PC-9 (cell line): ENCODE results near the gene SASH1. TPM values are rescaled to one million over a fixed set of nuclear protein-coding genes. Genes with fewer than 3 reads are reported as not detected.

Source experiments
- BruUV-seq: library from RNA; stranded (reverse); fragments of 400-500 nt; replicated peaks from 2 replicates; lab custom pipeline; 2021; lab: Mats Ljungman, UMichigan
- CTCF ChIA-PET: fragments of 300-600 bp; sonication (Branson Sonifier 250); formaldehyde crosslinking; loops from one replicate; lab custom pipeline; 2022; ENCODE audit warnings: antibody characterized with exemption; lab: Charles Lee
- POLR2A ChIA-PET: fragments of 300-600 bp; sonication (Branson Sonifier 250); formaldehyde crosslinking; loops from one replicate; lab custom pipeline; 2022; ENCODE audit warnings: antibody characterized with exemption; ENCODE audit not compliant: unreplicated experiment; lab: Charles Lee
- DNase-seq, 2 experiments: peaks; one replicate each; pipeline versions ENCODE4 v3.0.0 to v3.0.0-alpha.2; 2015 to 2022; ENCODE audit warnings: mixed read lengths in 1 of 2
- H2AFZ ChIP-seq: fragments of 200-600 bp; sonication (generic); 2 replicates; pipeline ENCODE4 v1.8.1; 2017; ENCODE audit warnings: antibody characterized with exemption
- H3F3A ChIP-seq: fragments of 200-600 bp; sonication (generic); 2 replicates; pipeline ENCODE4 v1.8.1; 2017; ENCODE audit warnings: antibody characterized with exemption, mild to moderate bottlenecking, low read depth; ENCODE audit not compliant: insufficient read depth
- H3K27ac ChIP-seq: fragments of 200-600 bp; sonication (generic); 2 replicates; pipeline ENCODE4 v1.6.1; 2016; ENCODE audit warnings: mixed run types
- H3K27me3 ChIP-seq: fragments of 200-600 bp; sonication (generic); 2 replicates; pipeline ENCODE4 v1.6.1; 2016; ENCODE audit warnings: low read depth, mixed run types; ENCODE audit not compliant: insufficient read depth
- H3K36me3 ChIP-seq: fragments of 200-600 bp; sonication (generic); 2 replicates; pipeline ENCODE4 v1.6.1; 2016; ENCODE audit warnings: low read depth, mixed run types
- H3K4me1 ChIP-seq: fragments of 200-600 bp; sonication (generic); replicated peaks from 2 replicates; pipeline ENCODE4 v1.6.1; 2016; ENCODE audit warnings: mixed run types; ENCODE audit not compliant: insufficient read depth
- H3K4me2 ChIP-seq: fragments of 200-600 bp; sonication (generic); 2 replicates; pipeline ENCODE4 v1.6.1; 2017; ENCODE audit warnings: mixed run types
- H3K4me3 ChIP-seq: fragments of 200-600 bp; sonication (generic); 2 replicates; pipeline ENCODE4 v1.6.1; 2016; ENCODE audit warnings: mixed run types
- H3K79me2 ChIP-seq: fragments of 200-600 bp; sonication (generic); 2 replicates; pipeline ENCODE4 v1.6.1; 2017; ENCODE audit warnings: low read depth, mixed run types
- H3K9me2 ChIP-seq: fragments of 200-600 bp; sonication (generic); 2 replicates; pipeline ENCODE4 v1.8.1; 2017; ENCODE audit warnings: mild to moderate bottlenecking; ENCODE audit not compliant: insufficient read depth
- H3K9me3 ChIP-seq: fragments of 200-600 bp; sonication (generic); 2 replicates; pipeline ENCODE4 v1.8.1; 2016; ENCODE audit warnings: low read depth; ENCODE audit not compliant: insufficient read depth
- H4K20me1 ChIP-seq: fragments of 200-600 bp; sonication (generic); 2 replicates; pipeline ENCODE4 v1.8.1; 2017; ENCODE audit not compliant: insufficient read depth
- EZH2 ChIP-seq: fragments of 200-600 bp; sonication (generic); IDR thresholded peaks from 2 replicates; pipeline ENCODE4 v1.8.0; 2017; ENCODE audit warnings: antibody characterized with exemption, low read depth
- intact Hi-C: fragments of 100-400 bp; cut with micrococcal nuclease; formaldehyde crosslinking; loops from one replicate; pipeline ENCODE4 v1.10.0; 2022; ENCODE audit not compliant: unreplicated experiment
- total RNA-seq: library from RNA; stranded (reverse); gene quantifications from 2 replicates; pipeline ENCODE4 v1.2.3, GENCODE V29; 2021
- TF ChIP-seq, protein P1 (sequence below): fragments of 200-600 bp; sonication (generic); conservative IDR thresholded peaks from 2 replicates; pipeline ENCODE4 v1.6.1; 2017; ENCODE audit warnings: mixed run types, antibody characterized with exemption, mild to moderate bottlenecking, moderate library complexity

The SASH1 gene
- total RNA-seq, 1 experiment from 2014 or later = 32.9 TPM

DNA sequence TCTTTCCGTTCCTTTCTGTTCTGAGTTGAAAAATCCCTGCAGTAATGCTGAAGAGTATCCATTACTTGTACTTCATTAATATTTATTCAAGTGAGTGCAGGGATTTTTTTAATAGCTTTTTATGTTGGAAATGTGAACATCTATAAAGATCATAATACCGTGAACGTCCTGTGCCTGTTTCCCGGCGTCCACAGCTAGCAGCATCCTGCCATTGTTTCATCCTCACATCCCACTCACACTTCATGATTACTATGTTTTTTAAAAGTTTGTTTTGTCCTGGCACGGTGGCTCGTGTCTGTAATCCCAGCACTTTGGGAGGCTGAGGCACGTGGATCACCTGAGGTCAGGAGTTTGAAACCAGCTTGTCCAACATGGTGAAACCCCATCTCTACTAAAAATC is 54.3 kb downstream of the SASH1 start:
- no peak overlapping the region for H2AFZ ChIP-seq
- intact Hi-C loops = no loop called here
- H3K4me3 ChIP-seq = no peak overlapping the region
- CTCF ChIA-PET = no interaction called here
- no peaks in the 10 kb centered on the region for H3K36me3 ChIP-seq
- H3K9me2 ChIP-seq = no peaks in the 10 kb centered on the region
- no peak for DNase-seq
- H3K27ac ChIP-seq = no peak overlapping the region
- H3K4me2 ChIP-seq = no peak overlapping the region
- H3F3A ChIP-seq = no peaks in the 10 kb centered on the region; the same call in 1 of the 2 replicates
- H3K79me2 ChIP-seq = no peaks in the 10 kb centered on the region
- H3K27me3 ChIP-seq = no peaks in the 10 kb centered on the region
- TF ChIP-seq, protein P1, sequence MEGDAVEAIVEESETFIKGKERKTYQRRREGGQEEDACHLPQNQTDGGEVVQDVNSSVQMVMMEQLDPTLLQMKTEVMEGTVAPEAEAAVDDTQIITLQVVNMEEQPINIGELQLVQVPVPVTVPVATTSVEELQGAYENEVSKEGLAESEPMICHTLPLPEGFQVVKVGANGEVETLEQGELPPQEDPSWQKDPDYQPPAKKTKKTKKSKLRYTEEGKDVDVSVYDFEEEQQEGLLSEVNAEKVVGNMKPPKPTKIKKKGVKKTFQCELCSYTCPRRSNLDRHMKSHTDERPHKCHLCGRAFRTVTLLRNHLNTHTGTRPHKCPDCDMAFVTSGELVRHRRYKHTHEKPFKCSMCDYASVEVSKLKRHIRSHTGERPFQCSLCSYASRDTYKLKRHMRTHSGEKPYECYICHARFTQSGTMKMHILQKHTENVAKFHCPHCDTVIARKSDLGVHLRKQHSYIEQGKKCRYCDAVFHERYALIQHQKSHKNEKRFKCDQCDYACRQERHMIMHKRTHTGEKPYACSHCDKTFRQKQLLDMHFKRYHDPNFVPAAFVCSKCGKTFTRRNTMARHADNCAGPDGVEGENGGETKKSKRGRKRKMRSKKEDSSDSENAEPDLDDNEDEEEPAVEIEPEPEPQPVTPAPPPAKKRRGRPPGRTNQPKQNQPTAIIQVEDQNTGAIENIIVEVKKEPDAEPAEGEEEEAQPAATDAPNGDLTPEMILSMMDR = no peak
- TF ChIP-seq EZH2 = no peak
- no TSS peak for BruUV-seq
- no peaks in the 10 kb centered on the region for H4K20me1 ChIP-seq
- 0 out of 2 replicates have a peak, but pooled peaks cover 7% of the 10 kb centered on the region for H3K4me1 ChIP-seq
- POLR2A ChIA-PET = no interaction called here
- H3K9me3 ChIP-seq = no peaks in the 10 kb centered on the region

DNA sequence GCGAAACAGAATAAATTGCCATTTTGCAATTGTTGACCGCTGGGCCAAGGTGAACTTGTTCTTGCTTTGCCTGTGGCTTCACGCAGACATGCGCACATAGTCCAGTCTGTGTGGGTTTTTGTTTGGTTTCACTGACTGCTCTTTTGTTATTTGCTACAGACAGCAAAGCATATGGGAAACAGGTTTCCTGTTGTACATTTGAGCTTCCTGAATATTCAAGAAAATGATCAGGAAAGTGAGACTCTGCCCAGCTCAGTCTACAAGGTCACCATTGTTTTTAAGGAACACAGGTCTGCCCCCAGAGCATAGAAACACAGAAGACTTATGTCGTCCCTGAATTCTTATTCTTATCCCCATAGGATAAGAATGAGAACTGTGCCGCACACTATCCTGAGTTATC is 55.6 kb downstream of the SASH1 start:
- Histone ChIP-seq H3K4me3 (no peak overlapping the region), H3K4me2 (no peak overlapping the region), H4K20me1 (no peaks in the 10 kb centered on the region), H3F3A (no peaks in the 10 kb centered on the region; the same call in 1 of the 2 replicates), H3K9me2 (no peaks in the 10 kb centered on the region), H2AFZ (no peak overlapping the region), H3K9me3 (no peaks in the 10 kb centered on the region), H3K36me3 (no peaks in the 10 kb centered on the region), H3K27me3 (no peaks in the 10 kb centered on the region), H3K27ac (no peak overlapping the region), H3K79me2 (no peaks in the 10 kb centered on the region), H3K4me1 (peaks cover under 1% of the 10 kb centered on the region; the same call in 1 of the 2 replicates)
- ChIA-PET CTCF (no interaction called here), POLR2A (no interaction called here)
- TF ChIP-seq EZH2 = no peak
- TF ChIP-seq, protein P1 = no peak
- no TSS peak for BruUV-seq
- no peak for DNase-seq
- intact Hi-C loops = no loop called here

DNA sequence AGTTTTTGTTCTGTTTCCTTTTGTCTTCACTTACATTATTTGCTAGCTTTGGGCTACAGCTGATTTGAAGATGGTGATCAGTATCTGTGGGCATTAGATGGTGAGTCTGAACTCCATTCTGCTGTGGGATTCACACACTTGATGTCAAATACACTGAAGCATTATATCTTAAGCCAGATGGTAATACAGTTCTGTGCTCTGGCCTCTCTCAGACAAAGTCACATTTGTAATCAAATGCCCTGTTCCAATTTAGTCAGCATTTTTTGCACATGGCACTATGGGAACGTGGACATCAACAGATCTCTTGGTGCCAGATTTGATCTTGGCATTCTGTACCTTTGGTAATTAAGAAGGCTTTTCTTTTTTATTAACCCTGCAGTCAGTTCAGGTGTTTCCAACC is 56.0 kb downstream of the SASH1 start:
- intact Hi-C loops = no loop called here
- Histone ChIP-seq H2AFZ (no peak overlapping the region), H3K36me3 (no peaks in the 10 kb centered on the region), H3K27me3 (no peaks in the 10 kb centered on the region), H3K9me2 (no peaks in the 10 kb centered on the region), H3K9me3 (no peaks in the 10 kb centered on the region), H3K79me2 (no peaks in the 10 kb centered on the region), H3K27ac (no peak overlapping the region), H3K4me2 (no peak overlapping the region), H3K4me1 (peaks cover 5% of the 10 kb centered on the region), H4K20me1 (no peaks in the 10 kb centered on the region), H3F3A (no peaks in the 10 kb centered on the region; the same call in 1 of the 2 replicates), H3K4me3 (no peak overlapping the region)
- BruUV-seq = no TSS peak
- TF ChIP-seq, protein P1 = no peak
- TF ChIP-seq EZH2 = no peak
- ChIA-PET CTCF (no interaction called here), POLR2A (no interaction called here)
- DNase-seq = no peak
